Amniotic stem cell (primary cell): ENCODE measurements around the gene RALGDS.

Experiments used
- DNase-seq: peaks from one replicate; lab custom pipeline; 2025; lab: John Stamatoyannopoulos, UW

Gene RALGDS

DNA sequence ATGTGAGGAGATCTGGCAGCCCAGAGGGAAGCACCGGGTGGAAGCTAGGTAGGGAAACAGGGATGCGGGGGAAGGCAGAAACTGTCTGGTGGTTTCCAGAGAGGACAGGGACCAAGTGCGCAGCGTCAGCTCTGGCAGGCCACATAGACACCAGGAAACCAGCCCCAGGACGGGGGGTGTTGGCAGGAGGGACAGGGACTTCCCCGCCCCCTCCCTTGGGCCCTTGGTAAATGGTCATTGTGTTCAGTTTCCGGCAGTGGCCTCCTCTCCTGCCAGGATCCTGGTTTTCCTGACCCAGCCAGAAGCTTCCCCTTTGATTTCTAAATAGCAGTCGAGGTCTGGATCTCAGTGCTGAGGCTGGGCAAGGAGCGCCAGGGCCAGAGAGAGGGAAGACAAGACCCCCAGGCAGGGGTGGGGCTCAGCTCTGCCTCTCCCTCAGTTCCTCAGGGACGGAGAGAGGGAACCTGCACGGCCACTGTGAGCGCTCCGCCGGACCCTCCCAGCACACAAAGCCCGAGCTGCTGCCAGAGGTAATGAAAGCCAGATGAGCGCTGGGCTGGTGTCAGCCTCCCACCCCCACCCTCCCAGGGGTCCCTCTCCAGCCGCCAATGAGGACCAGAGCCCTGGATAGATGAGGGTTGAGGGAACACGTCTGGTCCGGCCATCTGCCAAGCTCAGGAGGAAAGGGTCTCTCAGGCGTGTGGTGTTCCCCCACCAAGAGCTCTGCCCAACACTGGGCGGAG is 1.8 kb downstream of the RALGDS start:
- DNase-seq, result no peak

DNA sequence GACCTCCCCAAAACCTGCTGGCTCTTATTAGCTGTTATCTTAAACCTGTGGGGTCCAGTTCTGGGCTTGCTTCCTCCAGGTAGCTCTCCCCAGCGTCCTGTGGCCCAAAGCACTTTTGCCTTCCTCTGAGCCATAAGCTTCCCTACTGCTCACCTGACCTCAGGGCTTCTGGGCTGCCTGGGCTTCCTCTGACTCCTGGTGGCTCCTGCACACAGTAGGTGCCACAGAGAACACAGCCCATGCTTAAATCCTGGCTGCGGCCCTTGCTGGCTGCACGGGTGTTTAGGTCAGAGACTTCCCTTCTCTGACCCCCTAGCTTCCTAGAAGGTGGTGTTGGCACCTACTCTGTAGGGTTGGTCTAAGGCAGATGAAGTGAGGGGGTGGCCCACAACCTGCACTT is 2.5 kb downstream of the RALGDS start:
- no peak for DNase-seq

DNA sequence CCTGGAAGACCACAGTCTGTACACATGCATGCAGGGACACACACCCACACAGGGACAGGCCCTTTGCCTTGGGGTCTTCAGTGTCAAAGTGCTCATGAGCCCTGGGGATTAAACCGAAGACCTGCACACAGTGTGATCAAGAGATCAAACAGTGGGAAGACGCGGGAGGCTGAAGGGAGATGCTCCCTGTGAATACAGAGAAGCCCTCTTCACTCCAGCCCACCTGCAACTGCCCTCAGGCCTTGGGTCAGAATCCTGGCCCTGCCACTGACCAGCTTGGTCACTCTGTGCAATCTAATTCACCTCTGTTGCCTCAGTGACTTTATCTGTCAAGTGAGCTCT is 2.9 kb downstream of the RALGDS start:
- no peak for DNase-seq

DNA sequence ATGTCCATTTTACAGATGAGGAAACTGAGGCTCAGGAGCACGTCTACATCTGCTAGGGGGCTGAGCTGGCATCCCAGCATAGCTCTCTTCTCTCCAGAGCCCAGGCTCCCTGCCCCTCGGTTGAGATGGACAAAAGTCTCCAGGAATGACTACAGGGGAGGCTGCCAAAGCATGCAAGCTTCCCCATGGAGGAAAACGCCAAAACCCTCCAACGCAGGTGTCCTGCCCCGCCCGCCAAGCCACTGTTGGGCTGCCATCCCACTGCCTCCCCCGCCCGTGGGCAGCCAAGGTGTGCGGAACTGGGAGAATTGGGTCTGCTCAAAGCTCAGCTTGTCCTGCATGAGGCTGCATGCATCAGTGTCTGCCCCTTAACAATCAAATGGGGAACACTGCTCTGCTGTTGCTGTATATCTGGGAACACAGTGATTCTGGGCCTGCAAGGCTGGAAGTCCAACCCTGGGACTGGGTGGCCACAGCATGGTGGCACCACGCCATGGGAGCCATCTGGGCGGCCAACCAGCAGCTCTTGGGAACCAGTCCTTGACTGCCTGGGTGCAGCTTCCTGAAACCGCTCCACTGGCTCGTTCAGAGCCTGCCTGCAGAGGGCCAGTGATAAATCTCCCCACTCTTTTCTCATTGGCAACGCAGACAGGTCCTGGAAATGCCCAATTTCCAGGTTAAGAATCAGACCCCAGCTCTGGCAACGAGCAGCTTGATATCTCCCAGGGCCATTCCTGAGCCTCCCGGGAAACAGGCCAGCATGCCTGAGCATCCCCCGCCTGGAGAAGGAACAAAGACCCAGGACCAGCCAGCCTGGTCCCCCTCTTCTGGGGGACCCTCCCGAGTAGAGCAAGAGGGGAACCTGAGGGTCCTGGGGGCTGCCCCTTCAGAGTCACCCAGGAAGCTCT is 3.5 kb downstream of the RALGDS start:
- no peak for DNase-seq

DNA sequence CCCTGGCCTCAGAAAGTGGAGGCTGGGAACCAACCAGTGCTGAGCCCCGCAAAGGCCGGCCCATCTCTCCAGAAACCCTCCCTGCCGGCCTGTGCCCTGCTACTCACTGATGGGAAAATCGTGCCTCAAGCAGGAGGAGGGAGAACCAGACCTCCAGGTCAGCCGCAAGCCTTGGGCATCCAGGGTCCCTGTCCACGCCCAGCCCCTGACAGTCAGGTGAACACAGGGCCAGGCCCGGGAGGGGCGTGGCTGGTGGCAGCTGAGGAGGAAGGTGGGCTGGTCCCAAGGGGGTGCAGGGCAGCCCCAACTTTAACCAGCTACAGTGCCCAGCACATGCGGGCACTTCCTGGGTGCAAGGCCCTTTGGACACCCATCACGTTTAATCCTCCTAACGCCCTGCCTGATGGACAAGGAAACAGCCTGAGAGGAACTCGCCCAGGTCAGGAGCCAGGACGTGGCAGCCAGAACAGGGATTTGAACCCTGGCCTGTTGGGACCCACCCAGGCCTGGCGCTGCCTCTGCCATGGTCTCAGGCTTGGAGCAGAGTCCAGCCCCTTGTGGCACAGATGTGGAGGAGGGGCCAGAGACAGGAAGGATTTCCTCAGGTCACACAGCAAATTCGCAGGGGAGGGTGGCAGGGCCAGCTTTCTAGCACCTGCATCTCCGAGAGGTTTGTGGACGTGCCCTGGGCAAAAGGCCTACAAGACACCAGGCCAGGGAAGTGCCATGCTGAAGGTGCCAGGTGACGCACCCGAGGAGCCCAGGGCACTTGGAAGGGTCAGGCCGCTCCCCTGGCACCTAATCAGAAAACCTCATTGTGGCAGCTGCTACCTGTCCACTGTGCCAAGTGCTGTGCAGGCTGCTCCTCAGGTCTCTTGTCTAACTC is 4.5 kb downstream of the RALGDS start:
- no peak for DNase-seq

DNA sequence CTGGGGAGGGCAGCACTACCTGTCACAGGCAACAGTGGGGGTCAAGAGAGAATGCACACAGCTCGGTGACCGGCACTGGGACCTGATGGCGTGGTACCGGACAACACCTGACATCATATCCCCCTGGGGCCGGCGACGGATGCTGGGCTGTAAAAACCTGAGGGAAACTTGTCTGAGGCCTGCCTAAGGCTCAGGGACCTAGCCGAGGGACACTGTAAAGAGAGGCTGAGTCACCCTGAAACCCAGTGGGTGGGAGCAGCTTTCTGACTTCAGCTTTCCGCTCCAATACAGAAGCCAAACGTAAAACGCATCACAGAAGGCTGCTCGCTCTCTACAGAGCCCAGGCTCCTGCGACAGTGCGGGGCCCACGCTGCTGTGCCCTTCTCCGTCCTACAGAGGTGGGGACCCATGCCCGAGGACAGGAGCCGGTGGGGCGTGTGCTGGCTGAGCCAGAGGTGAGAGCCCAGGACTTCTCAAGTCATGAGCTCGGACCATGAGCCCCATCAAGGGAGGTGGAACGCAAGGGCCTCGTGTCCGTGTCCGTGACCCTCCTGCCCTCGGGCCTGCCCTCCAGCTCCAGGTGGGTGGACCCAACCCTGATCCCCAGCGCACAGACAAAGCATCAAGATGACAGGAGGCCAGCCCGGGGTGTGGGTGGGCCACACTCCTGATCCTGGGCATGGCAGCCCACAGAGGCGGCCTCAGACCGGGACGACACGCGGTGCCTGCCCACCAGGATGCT is 5.3 kb downstream of the RALGDS start:
- DNase-seq, result no peak

DNA sequence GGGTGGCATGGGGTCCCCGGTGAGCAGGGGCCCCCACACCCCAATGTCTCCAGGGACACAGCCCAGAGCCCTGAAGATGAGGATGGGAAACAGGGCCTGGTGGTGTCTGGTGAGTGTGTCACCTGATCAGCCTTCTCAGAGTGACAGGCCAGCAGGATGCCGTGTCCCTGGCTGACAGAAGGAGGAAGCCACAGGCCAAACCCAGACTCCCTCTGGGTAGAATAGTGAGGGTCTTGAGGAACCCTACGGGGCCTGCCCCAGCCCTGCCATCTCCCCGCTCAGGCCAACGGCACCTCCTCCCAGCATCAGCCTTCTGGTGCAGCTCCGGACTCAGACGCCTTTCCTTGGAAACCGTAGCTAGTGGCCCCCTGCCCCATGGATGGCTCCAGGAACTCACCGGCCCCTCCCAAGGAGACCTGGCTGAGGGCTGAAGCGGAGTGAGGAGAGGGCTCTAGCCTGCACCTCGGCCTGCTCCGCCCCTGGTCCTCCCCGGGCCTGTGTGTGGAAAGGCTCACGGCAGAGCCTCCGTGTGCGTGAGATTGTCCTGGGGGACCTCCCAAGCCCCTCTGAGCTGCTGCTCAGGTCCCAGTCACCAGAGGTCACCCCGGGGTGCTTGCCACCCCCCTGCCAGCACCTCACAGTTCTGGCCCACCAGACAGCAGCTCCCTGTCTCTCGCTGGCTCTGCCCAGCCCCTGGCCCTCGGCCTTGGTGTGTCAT is 6.0 kb downstream of the RALGDS start:
- no peak for DNase-seq

DNA sequence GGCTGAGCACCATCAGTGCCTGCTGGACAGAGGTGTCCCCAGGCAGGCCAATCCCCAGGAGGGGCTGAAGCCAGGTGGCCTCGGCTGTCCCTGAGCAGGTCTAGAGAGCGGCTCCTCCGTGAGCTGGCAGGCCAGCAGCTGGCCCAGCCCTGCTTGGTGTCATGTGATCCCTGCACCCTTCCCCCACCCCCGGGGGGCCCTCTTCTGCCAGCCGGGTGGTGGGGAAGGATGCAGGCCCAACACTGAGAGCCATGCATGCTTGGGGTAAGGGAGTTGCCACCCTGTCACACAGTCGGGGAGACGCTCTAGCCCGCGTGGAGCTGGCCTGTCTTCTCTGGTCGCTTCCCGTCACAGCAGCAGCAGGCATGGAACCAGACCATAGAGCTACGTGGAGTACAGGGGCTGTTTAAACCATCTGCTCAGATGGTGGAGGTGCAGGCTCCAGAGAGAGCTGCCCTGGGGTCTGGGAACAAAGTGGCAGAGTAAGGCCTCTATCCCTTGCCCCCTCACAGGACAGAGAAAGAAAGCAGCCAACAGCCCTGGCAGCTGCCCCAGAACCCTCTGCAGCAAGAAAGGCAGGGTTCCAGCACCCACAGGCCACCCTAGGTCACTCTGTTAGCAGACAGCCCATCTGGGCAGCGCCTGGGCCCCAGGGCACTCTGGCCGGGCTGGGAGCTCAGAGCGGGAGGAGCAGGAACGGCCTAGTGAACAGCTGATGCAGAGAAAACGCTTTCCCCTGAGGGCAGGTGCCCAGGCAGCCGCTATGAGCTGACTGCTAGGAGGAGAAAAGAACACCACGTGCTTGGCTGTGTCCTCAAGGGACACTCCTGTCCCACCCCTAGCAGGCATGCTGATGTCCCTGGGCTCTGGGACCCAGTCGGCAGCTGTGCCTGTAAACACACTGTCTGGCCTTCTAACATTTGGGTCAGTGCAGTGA is 6.8 kb downstream of the RALGDS start:
- DNase-seq, result no peak

DNA sequence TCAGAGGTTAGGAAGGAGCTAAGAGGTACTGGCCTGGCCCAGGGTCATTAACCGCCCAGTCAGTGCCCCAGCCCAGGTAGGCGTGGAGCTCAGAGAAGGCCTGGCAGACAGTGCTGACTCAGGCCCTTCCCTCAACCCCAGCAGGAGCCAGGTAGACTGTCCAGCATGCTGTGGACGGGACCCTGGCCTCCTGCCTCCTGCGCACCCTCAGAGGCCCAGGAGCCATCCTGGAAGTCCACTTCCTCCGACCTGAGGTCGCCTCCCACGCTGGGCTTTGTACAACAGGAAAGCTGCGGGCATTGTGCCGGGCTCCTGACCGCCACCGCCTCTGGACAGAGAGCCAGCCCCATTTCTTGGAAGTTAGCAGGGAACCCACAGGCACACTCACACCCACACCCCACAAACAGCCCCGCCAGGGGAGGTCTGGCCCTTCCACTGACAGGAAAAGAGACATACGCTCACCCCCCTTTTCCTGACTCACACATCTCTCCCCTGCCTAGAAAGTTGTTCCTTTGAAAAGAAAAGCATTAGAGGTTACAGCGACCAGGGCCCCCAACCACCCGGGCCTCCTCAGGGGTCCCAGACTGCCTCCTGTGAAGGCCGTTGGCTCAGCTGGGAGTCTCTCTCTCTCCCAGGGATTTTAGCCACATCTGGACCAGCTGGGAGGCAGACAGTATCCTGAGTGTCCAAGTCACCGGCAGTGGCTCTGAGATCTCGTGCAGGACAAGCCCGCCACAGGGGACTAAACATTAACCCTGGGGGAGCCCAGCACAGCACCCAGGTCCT is 7.7 kb downstream of the RALGDS start:
- no peak for DNase-seq

DNA sequence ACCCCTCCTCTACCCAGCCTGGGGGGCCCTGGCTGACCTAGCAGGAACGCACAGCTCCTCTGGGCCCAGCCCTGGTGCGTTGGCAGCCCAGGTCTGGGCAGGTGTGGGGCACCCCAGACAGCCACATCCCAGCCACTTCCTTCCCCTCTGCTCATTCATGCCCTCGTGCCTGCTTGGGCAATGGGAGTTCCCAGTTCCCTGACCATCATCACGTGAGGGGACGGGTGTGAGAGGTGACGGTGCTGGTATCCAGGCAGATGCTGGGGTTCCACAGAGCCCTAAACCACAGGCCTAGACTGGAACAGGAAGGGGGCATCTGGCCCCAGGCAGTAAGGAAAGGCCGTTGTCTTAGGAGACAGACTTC is 8.4 kb downstream of the RALGDS start:
- DNase-seq, result no peak

DNA sequence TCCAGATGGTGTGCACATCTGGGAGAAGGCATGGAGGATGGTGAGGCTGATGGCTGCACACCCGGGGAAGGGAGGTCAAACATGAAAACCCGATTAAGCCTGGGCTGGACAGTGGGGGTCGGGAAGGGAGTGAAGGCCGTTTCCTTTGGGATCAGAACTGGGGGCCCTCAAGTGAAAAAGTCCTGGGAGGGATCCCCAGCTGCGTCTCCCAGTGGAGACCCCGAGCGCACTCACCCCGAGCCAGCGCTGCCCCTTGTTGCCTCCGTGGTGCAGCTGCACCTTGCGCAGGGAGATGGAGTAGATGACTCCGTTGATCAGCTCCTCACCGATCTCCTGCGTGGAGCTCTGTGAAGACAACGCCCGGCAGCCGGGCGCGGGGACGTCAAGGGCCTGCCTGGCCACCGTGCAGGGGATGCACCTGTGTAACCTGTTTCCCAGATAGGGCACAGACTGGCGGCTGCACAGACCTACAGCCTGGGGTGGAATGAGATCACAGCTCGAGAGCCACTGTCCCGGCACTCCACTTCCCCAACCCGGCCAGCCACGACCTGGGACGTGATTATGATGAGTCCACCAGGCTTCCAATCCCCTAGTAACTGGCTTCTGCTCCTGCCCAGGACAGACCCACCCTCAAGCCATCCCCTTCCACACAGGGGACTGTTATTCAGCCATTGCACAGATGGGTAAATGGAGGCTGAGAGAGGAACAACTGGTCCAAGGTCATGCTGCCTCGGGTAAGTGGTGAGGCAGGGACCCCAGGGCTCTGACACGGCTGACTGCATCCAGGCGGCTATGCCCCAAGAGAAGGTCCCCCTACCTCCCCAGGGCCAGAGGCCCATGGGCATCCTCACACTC is 9.0 kb downstream of the RALGDS start:
- DNase-seq, result no peak

DNA sequence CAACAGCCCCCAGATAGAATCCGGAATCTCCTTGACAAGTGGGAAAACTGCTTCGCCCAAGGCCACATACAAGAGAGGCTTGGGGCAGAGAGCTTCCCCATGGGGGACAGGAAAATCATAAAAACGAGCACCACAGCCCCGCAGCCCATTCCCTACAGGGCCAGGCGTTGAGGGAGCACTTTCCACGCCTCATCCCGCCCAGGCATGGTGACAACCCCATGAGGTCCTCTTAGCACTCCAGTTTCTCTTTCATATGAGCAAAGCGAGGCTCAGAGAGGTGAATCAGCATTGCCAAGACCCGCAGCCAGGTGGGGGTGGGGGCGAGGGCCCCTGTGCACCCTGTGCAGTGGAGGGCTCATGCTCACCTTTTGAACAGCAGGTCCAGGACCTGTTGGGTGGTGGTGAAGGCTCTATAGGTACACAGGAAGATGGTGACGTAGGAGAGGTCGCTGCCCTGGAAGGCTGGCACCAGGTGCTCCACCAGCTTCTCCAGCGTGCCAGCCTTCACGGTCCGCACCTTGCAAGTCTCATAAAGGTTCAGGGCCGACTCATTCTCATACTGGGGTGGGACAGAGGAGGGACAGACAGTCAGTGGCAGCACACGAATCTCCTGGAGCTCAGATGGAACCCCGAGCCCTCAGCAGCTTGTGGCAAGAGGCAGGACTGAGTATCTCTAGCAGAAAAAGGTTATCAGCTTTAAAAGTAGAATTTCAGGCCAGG is 10.9 kb downstream of the RALGDS start:
- no peak for DNase-seq

DNA sequence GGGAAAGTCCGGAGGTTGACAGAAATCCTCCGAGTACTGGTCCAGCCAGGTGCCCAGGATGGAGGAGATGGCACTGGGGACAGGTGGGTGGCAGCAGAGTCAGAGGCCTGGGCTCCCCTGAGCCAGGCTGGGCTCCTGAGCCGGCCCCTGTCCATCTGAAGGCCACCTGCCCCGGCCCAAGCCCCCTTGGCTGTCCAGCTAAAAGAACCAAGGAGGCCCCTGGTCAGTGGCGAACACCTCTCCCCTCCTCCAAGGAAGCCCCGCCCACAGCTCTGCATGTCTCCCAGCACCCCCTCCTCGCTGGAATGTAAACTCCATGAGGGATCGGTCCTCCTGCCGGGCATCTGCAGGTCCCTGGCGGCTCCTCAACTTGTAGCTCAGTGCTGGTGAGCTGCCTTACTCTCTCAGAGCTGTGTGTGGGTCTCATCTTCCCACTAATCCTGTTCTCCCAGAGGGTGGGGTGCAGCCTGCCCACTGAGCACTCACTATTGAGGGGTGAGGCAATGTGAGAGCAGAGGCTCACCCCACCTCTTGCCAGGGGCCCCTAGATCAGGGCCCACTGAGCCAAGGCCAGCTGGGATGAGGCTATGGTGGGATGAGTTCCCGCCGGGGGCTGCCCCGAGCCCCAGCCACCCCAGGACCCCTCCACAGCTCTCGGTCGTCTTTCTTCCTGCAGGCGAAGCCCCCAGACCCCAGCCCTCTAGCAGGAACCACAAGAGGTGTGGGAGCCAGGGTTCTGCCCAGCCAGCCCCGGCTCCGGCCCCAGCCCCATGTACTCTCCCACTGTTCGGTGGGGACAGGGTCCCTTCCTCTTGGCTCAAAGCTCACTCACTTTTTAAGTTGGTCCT is 12.0 kb downstream of the RALGDS start:
- DNase-seq, result no peak

DNA sequence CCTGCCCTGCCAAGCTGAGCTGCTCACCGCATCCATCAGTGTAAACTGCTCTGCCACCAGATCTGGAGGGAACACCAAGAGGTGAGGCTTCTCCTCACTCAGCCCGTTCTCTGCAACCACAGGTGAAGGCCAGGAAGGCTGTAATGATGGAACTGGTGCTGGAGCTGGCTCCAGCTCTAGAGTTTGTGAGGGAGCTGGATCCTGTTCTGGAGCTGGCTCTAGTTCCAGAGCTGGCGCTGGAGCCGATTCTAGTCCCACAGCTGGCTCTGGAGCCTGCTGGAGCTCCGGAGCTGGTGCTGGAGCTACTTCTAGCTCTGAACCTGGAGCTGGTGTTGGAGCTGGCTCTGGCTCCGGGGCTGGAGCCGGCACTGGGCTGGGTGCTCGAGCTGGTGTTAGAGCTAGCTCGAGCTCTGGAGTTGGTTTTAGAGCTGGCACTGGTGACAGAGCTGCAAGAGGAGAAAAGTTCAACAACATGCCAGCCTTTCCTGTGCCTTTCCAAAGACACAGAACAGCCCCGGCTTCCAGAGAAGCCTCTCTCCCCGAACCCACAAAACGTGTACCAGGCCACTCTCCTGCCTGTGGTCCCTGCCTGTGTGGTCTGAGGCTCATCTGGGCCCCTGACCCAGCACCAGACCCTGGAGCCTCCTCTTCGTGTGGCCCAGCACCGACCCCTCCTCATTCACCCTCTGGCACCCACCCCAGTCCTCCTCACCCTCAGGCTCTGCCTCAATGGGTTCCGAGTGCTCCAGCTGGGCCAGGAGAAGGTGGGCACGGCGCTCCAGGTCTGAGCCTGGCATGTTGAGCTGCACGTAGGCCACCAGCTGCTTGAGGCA is 12.9 kb downstream of the RALGDS start:
- no peak for DNase-seq

DNA sequence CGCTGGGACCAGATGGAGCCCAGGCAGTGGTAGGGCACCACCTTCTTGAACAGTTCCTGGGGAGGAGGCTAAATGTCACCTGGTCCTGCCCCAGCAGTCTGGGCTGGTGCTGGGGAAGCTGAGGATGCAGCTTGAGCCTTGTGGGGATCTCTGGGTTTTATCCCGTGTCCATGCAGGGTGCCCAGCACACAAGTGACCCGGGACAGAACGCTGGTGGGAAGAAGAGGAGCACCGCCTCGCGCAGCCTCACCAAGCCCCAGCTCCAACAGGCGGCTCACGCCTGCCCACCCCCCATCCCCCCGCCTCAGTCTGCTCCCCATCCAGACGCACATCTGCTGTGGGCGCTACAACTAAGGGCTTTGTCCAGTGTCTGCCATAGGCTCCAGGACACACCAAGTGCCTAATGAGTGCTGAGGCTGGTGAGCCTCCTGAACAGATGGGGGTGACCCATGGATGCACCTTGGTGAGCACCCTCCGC is 13.8 kb downstream of the RALGDS start:
- DNase-seq, result no peak
